Epithelial cell of proximal tubule (primary cell): Measurements from ENCODE around the gene PBX2. TPM values are rescaled to one million over a fixed set of nuclear protein-coding genes. Genes with fewer than 3 reads are reported as not detected.
"Not testable (repeated sequence)": the region's sequence is repeated elsewhere in the genome, so short reads cannot be mapped to it uniquely, and the experiment has no call there.

Experiments used
- DNase-seq: peaks from one replicate; pipeline ENCODE4 v3.0.0-alpha.2; 2011; ENCODE audit warnings: low read depth
- H3K4me3 ChIP-seq: 2 replicates; pipeline ENCODE4 v1.5.1; 2011; ENCODE audit warnings: low read depth, mild to moderate bottlenecking, low read length
- CTCF ChIP-seq: conservative IDR thresholded peaks from 2 replicates; pipeline ENCODE4 v1.5.1; 2012; ENCODE audit warnings: low read depth, mild to moderate bottlenecking, low read length
- total RNA-seq: library from RNA; depleted of rRNA; stranded (reverse); fragments of >200 nt; gene quantifications from 2 replicates; pipeline ENCODE4 v1.2.3, GENCODE V29; 2015

Gene PBX2
- total RNA-seq, 1 donor from 2014 or later: 44.5 TPM

GRCh38 chr6:32195652-32195901 is 5.6 kb upstream of the PBX2 start:
- peak; percentile 84 for DNase-seq
- TF ChIP-seq CTCF: peak; percentile 42
- H3K4me3 ChIP-seq: peak overlapping the region; percentile 99

- H3K4me3 ChIP-seq: peak overlapping the region; percentile 71
- DNase-seq: no peak
- TF ChIP-seq CTCF: peak; percentile 69
Observed at GRCh38 chr6:32194825-32195651, 5.0 kb upstream of the PBX2 start.

- no peak for DNase-seq
- H3K4me3 ChIP-seq: no peak overlapping the region
- TF ChIP-seq CTCF: no peak
Observed at GRCh38 chr6:32194388-32194787, 4.4 kb upstream of the PBX2 start.

- not testable (repeated sequence) for DNase-seq, H3K4me3 ChIP-seq
Observed at GRCh38 chr6:32193096-32193495, 3.1 kb upstream of the PBX2 start.

- no peak for TF ChIP-seq CTCF
- DNase-seq: no peak
- no peak within 1 kb of the TSS for H3K4me3 ChIP-seq
Observed at GRCh38 chr6:32192608-32193039, 2.6 kb upstream of the PBX2 start, which contains the start of gene GPSM3. Gene GPSM3 (minus strand): TSS chr6:32192643. CDS start chr6:32192513, 130 bp downstream.

GRCh38 chr6:32191696-32192607 is 1.9 kb upstream of the PBX2 start:
- TF ChIP-seq CTCF: no peak
- no peak overlapping the region for H3K4me3 ChIP-seq
- no peak for DNase-seq

GRCh38 chr6:32190911-32191677 is 1.1 kb upstream of the PBX2 start:
- DNase-seq: no peak
- H3K4me3 ChIP-seq: peak overlapping the region; percentile 82
- TF ChIP-seq CTCF: no peak
